Stimulated activated CD4-positive, alpha-beta T cell treated with anti-CD3 and anti-CD28 coated beads, Interleukin-12 subunit alpha, Interleukin-12 subunit beta, amount 100 ng/mL, for 24 hours (primary cell): Measurements from ENCODE around the gene RHOT2.

Experiments
- DNase-seq, 2 experiments: peaks; one replicate each; pipeline ENCODE4 v3.0.0-alpha.2; 2020; ENCODE audit warnings: low read depth in 2 of 2

RHOT2 gene

GRCh38 chr16:667780-668518 lies at the start of gene RHOT2:
TSS of gene RHOT2 (plus strand) at chr16:668132. CDS start at chr16:668200, 68 bp downstream.
- peak; percentile 83 to 91 for DNase-seq

- DNase-seq, result no peak
Observed at GRCh38 chr16:619476-620100, 48.3 kb upstream of the RHOT2 start.

GRCh38 chr16:620700-621525 lies 47.0 kb upstream of the RHOT2 start:
- no peak for DNase-seq

GRCh38 chr16:621526-622105 lies 46.3 kb upstream of the RHOT2 start:
- no peak for DNase-seq

GRCh38 chr16:622920-623280 lies 45.0 kb upstream of the RHOT2 start:
- no peak for DNase-seq

GRCh38 chr16:624526-625070 lies 43.3 kb upstream of the RHOT2 start:
- no peak for DNase-seq

- no peak for DNase-seq
Observed at GRCh38 chr16:625117-625976, 42.6 kb upstream of the RHOT2 start.

- no peak for DNase-seq
Observed at GRCh38 chr16:625977-626765, 41.8 kb upstream of the RHOT2 start.

- no peak for DNase-seq
Observed at GRCh38 chr16:626787-627453, 41.0 kb upstream of the RHOT2 start.

GRCh38 chr16:627454-628239 lies 40.3 kb upstream of the RHOT2 start:
- no peak for DNase-seq

- DNase-seq, result no peak
Observed at GRCh38 chr16:628321-629061, 39.4 kb upstream of the RHOT2 start.

GRCh38 chr16:629185-629832 lies 38.6 kb upstream of the RHOT2 start:
- no peak for DNase-seq

GRCh38 chr16:629833-630248 lies 38.1 kb upstream of the RHOT2 start:
- DNase-seq, result no peak

- no peak for DNase-seq
Observed at GRCh38 chr16:630249-630814, 37.6 kb upstream of the RHOT2 start.

- no peak for DNase-seq
Observed at GRCh38 chr16:630815-631405, 37.0 kb upstream of the RHOT2 start, which contains the start of gene WFIKKN1. TSS of gene WFIKKN1 (plus strand) at chr16:630985. CDS start at chr16:631254, 269 bp downstream.

GRCh38 chr16:631808-632358 lies 36.0 kb upstream of the RHOT2 start:
- DNase-seq, result no peak
